Lower leg skin (tissue), 3 donors: ENCODE results near the gene VAMP8.

ENCODE experiments used
- CTCF ChIP-seq, 3 donors: fragments of 450-650 bp; IDR thresholded peaks; one replicate each; pipeline ENCODE4 v1.5.1; 2016; ENCODE audit warnings: antibody characterized with exemption in 3 of 3, mild to moderate bottlenecking in 3 of 3, moderate library complexity in 2 of 3
- POLR2A ChIP-seq, 2 donors: fragments of 450-650 bp; IDR thresholded peaks; one replicate each; pipeline ENCODE4 v1.6.1; 2016 to 2017; ENCODE audit warnings: antibody characterized with exemption in 2 of 2, mild to moderate bottlenecking in 1 of 2, moderate library complexity in 1 of 2

GRCh38 chr2:85541753-85542457 lies 35.5 kb upstream of the VAMP8 start:
- no peak for TF ChIP-seq CTCF (IDR thresholded peaks at IDR 0.05)
- TF ChIP-seq POLR2A (IDR thresholded peaks at IDR 0.05), result no peak
